ENCODE measurements around the gene GPR157.

Gene GPR157

DNA sequence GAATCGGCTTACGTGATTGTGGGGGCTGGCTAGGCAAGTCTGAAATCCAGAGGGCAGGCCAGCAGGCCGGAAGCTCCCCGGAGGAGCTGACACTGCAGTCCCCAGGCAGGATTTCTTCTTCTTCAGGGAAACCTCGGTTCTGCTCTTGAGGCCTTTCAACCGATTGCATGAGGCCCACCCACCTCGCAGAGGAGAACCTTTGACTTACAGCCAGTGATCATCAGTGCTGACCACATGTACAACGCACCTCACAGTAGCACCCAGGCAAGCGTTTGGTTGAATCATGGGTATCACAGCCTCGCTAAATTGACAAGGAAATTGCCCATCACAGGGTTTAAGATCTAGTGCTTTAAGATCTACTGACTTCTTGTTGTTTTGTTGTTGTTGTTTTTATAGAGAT lies 23.6 kb upstream of the GPR157 start:
- Histone ChIP-seq H3K9ac (no peak overlapping the region), H2AFZ (no peak overlapping the region), H3K4me1 (no peaks in the 10 kb centered on the region), H3K36me3 (ENCODE audit: control insufficient read depth, insufficient read depth, low read length) (no peaks in the 10 kb centered on the region), H3K9me3 (ENCODE audit: control insufficient read depth, low read length) (no peaks in the 10 kb centered on the region), H3K4me3 (ENCODE audit: low read depth, low read length) (no peak overlapping the region), H3K79me2 (peaks cover 3% of the 10 kb centered on the region), H3K27me3 (ENCODE audit: control insufficient read depth, insufficient read depth, low read length) (no peaks in the 10 kb centered on the region), H3K27ac (no peak overlapping the region), H3K4me2 (ENCODE audit: low read length) (no peak overlapping the region)
- TF ChIP-seq, protein P1, sequence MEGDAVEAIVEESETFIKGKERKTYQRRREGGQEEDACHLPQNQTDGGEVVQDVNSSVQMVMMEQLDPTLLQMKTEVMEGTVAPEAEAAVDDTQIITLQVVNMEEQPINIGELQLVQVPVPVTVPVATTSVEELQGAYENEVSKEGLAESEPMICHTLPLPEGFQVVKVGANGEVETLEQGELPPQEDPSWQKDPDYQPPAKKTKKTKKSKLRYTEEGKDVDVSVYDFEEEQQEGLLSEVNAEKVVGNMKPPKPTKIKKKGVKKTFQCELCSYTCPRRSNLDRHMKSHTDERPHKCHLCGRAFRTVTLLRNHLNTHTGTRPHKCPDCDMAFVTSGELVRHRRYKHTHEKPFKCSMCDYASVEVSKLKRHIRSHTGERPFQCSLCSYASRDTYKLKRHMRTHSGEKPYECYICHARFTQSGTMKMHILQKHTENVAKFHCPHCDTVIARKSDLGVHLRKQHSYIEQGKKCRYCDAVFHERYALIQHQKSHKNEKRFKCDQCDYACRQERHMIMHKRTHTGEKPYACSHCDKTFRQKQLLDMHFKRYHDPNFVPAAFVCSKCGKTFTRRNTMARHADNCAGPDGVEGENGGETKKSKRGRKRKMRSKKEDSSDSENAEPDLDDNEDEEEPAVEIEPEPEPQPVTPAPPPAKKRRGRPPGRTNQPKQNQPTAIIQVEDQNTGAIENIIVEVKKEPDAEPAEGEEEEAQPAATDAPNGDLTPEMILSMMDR (IDR thresholded peaks at IDR 0.05), result no peak

DNA sequence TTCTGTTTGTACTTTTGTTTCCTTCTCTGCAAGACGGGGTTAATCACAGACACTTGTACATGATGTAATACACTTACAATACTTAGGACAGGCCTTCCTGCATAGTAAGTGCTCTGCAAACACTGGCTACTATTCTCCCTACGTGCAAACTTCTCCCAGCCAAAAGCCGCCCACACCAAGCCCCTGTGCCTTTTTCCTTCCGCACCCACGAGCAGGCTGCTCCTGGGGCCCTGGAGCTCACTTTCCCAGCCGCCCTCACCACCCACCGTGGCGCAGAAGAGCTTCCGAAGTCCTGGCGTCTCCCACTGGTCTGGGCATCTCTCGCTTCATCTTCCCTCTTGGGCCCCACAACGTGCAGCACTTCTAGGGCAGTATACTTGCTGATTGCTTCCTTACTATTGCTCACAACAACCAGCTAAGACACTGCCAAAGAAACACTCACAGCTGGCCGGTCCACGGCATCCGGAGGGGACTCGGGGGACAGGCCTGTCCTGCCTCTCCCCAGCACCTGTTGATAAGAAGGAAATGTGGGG lies 22.5 kb upstream of the GPR157 start:
- H3K9ac ChIP-seq, result no peak overlapping the region

DNA sequence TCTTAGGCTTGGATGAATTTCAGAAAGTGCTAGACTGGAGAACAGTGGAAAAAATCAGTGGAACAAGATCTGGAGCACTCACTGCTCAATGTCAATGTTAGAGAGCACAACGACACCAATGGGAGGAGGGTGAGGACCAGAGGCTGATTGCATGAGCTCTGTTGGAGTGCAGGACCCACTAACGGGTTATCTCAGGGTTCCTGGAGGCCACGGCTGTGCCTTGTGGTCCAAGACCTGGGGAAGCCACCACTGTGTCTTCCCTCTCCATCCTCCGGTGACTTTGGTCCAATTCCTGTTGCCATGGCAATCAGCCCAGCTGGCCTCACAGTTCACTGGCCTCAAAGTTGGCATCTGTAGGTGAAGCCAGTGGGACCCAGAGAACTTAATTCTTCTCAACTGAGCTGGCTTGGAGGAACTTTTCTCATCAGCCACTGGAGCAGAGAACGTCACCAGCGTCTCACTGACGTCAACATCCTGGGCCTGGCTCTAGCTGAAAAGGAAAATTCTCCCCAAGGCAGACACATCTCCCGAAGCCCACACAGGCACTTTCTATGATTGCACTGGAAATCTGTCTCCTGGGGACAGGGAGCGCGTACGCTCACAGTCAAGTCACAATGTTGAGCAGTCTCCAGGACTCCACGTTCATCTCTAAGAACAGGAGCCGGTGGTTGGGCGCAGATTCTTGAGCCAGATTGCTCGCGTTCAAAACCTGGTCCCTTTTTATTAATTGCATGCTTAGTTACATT lies 21.9 kb upstream of the GPR157 start:
- Histone ChIP-seq H3K4me3 (ENCODE audit: low read depth, low read length) (no peak overlapping the region), H3K79me2 (peaks cover 3% of the 10 kb centered on the region), H3K27ac (peak overlapping the region; percentile 42), H3K27me3 (ENCODE audit: control insufficient read depth, insufficient read depth, low read length) (no peaks in the 10 kb centered on the region), H3K36me3 (ENCODE audit: control insufficient read depth, insufficient read depth, low read length) (no peaks in the 10 kb centered on the region), H2AFZ (no peak overlapping the region), H3K9me3 (ENCODE audit: control insufficient read depth, low read length) (no peaks in the 10 kb centered on the region), H3K4me1 (no peaks in the 10 kb centered on the region), H3K4me2 (ENCODE audit: low read length) (no peak overlapping the region), H3K9ac (no peak overlapping the region)
- TF ChIP-seq, protein P1 (IDR thresholded peaks at IDR 0.05), result no peak

More for the DNA sequence above, 22.5 kb upstream of the GPR157 start:
- Histone ChIP-seq H3K79me2 (peaks cover 3% of the 10 kb centered on the region), H3K4me3 (ENCODE audit: low read depth, low read length) (no peak overlapping the region), H3K4me2 (ENCODE audit: low read length) (no peak overlapping the region), H3K4me1 (no peaks in the 10 kb centered on the region), H3K9me3 (ENCODE audit: control insufficient read depth, low read length) (no peaks in the 10 kb centered on the region), H3K27ac (no peak overlapping the region), H2AFZ (no peak overlapping the region), H3K27me3 (ENCODE audit: control insufficient read depth, insufficient read depth, low read length) (no peaks in the 10 kb centered on the region), H3K36me3 (ENCODE audit: control insufficient read depth, insufficient read depth, low read length) (no peaks in the 10 kb centered on the region)
- TF ChIP-seq, protein P1 (IDR thresholded peaks at IDR 0.05), result no peak

DNA sequence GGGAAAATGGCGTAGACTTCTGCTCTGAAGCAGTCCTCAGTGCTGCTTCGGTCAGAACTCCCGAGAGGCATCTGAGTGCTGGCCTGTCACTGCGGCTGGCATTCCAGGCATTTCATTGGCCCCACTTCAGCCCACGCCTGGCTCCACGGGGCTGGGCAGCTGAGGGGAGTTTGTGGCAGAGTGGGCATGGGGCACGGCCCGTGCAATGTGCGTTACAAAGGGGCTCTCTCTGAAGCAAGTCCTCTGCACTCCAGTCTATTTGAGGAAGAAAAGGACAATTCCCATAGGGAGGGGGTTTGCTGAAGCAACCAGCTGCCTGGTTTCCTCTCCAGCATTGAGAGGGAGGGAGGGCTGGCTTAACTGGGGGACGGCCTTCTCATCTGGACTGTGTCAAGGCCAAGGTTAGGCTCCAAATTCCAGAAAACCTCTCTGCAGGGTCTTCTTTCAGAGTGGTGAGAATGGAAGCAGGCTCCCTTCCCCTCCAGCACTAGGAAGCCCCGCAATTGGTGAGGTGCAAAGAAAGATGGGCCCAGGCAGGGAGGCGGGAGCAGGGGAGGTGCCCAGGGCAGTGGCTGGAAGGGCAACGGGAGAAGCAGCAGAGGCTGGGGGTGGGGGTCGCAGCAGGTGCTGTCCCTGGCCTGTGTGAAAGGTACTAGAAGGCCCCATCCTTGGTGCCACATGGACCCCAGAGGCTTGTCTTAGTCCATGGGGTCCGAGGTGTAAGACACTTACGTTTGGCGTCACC lies 21.1 kb upstream of the GPR157 start:
- Histone ChIP-seq H2AFZ (no peak overlapping the region), H3K4me1 (no peaks in the 10 kb centered on the region), H3K4me2 (ENCODE audit: low read length) (no peak overlapping the region), H3K4me3 (ENCODE audit: low read depth, low read length) (no peak overlapping the region), H3K9ac (no peak overlapping the region), H3K36me3 (ENCODE audit: control insufficient read depth, insufficient read depth, low read length) (no peaks in the 10 kb centered on the region), H3K79me2 (peaks cover 3% of the 10 kb centered on the region), H3K9me3 (ENCODE audit: control insufficient read depth, low read length) (no peaks in the 10 kb centered on the region), H3K27ac (peak overlapping the region; percentile 42), H3K27me3 (ENCODE audit: control insufficient read depth, insufficient read depth, low read length) (no peaks in the 10 kb centered on the region)
- TF ChIP-seq, protein P1 (IDR thresholded peaks at IDR 0.05), result no peak

Data from parathyroid adenoma (tissue), 2 donors.